ENCODE results near the gene P2RY2. TPM values are rescaled to one million over a fixed set of nuclear protein-coding genes. Genes with fewer than 3 reads are reported as not detected.

P2RY2 gene
- total RNA-seq, 1 experiment from 2014 or later = 2.9 TPM

DNA sequence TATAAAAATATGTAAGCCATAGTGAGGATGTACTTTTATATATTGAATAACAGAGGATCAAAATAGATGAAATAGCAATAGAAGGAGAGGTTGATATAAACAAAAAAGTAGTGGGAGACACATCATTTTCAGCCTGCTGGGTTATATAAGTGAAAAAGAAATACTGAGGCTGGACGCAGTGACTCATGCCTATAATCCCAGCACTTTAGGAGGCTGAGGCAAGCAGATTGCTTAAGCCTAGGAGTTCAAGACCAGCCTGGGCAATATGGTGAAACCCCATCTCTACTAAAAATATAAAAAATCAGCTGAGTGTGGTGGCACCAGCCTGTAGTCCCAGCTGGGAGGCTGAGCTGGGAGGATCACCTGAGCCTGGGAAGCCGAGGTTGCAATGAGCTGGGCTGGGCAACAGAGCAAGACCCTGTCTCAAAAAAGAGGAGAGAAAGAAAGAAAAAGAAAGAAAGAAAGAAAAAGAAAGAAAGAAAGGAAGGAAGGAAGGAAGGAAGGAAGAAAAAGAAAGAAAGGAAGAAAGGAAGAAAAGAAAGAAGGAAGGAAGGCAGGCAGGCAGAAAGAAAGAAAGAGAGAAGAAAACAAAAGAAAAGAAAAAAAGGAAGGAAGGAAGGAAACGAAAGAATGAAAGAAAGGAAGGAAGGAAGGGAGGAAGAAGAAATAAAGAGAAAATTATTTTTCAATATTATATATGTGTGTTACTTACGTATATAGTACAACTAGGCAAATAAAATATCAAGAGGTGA lies 7.0 kb upstream of the P2RY2 start:
- Histone ChIP-seq H3K36me3 (ENCODE audit: control insufficient read depth in 1 of 2, insufficient read depth in 2 of 2, low read length in 2 of 2) (no peaks in the 10 kb centered on the region), H3K9ac (ENCODE audit: low read length) (no peak overlapping the region), H3K9me3 (ENCODE audit: control insufficient read depth in 1 of 2, insufficient read depth in 1 of 2, low read depth in 1 of 2, low read length in 2 of 2) (no peaks in the 10 kb centered on the region), H3K27ac (ENCODE audit: low read depth, low read length) (no peak overlapping the region), H3K27me3 (ENCODE audit: insufficient read depth, low read length) (no peaks in the 10 kb centered on the region), H3K9me2 (ENCODE audit: insufficient read depth) (no peaks in the 10 kb centered on the region), H3K4me1 (ENCODE audit: control insufficient read depth in 1 of 2, insufficient read depth in 2 of 2, low read length in 2 of 2) (peaks cover 5 to 8% of the 10 kb centered on the region in 2 experiments), H3K4me2 (ENCODE audit: low read length) (no peak overlapping the region), H2AFZ (ENCODE audit: low read depth, low read length, poor library complexity, severe bottlenecking) (no peak overlapping the region), H3K79me2 (ENCODE audit: insufficient read depth, low read length) (no peaks in the 10 kb centered on the region), H3K4me3 (replicated peaks in 1 of 2; ENCODE audit: low read depth in 1 of 2, low read length in 2 of 2) (no peak overlapping the region), H4K20me1 (ENCODE audit: insufficient read depth) (no peaks in the 10 kb centered on the region)
- ChIA-PET RAD21 (ENCODE audit: low non-redundant PET in 1 of 2, low total read pairs in 2 of 2, uncharacterized antibody in 2 of 2, unreplicated experiment in 2 of 2) (no interaction called here), POLR2A (interaction anchor here (0.9 kb wide), 1 partner anchor 14 kb away, joined by 4 read pairs; no protein-coding TSS in a partner anchor), CTCF (no interaction called here)
- no TSS peak for BruUV-seq (replicated peaks)
- no peak for ATAC-seq
- DNase-seq (ENCODE audit: low read depth, low spot score) = no peak
- TF ChIP-seq EZH2phosphoT487 (IDR thresholded peaks at IDR 0.05; ENCODE audit: borderline replicate concordance) (no peak), SRF (IDR thresholded peaks at IDR 0.05; ENCODE audit: low read depth) (no peak), JUND (IDR thresholded peaks at IDR 0.05) (no peak), ELF1 (IDR thresholded peaks at IDR 0.05; ENCODE audit: borderline replicate concordance, low read depth) (no peak), TCF7L2 (IDR thresholded peaks at IDR 0.05; ENCODE audit: borderline replicate concordance, extremely low read depth, insufficient read depth, insufficient read length) (no peak), CBX3 (IDR thresholded peaks at IDR 0.05; ENCODE audit: low read depth) (no peak)
- TF ChIP-seq, protein P1, sequence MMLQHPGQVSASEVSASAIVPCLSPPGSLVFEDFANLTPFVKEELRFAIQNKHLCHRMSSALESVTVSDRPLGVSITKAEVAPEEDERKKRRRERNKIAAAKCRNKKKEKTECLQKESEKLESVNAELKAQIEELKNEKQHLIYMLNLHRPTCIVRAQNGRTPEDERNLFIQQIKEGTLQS (IDR thresholded peaks at IDR 0.05) = no peak
- TF ChIP-seq, protein P2, sequence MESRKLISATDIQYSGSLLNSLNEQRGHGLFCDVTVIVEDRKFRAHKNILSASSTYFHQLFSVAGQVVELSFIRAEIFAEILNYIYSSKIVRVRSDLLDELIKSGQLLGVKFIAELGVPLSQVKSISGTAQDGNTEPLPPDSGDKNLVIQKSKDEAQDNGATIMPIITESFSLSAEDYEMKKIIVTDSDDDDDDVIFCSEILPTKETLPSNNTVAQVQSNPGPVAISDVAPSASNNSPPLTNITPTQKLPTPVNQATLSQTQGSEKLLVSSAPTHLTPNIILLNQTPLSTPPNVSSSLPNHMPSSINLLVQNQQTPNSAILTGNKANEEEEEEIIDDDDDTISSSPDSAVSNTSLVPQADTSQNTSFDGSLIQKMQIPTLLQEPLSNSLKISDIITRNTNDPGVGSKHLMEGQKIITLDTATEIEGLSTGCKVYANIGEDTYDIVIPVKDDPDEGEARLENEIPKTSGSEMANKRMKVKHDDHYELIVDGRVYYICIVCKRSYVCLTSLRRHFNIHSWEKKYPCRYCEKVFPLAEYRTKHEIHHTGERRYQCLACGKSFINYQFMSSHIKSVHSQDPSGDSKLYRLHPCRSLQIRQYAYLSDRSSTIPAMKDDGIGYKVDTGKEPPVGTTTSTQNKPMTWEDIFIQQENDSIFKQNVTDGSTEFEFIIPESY (IDR thresholded peaks at IDR 0.05; ENCODE audit: extremely low read depth, insufficient replicate concordance, low read length) = no peak
- intact Hi-C loops (cut with micrococcal nuclease) = no loop called here

All from HCT116 (cell line).